Right renal pelvis (tissue), 4 donors: Measurements from ENCODE around the gene NRN1. TPM values are rescaled to one million over a fixed set of nuclear protein-coding genes. Genes with fewer than 3 reads are reported as not detected.
"Not testable (repeated sequence)": the region's sequence is repeated elsewhere in the genome, so short reads cannot be mapped to it uniquely, and the experiment has no call there.

Experiments
- DNase-seq, 4 donors: peaks; one replicate each; pipeline ENCODE4 v3.0.0-alpha.2; 2013; ENCODE audit warnings: low read depth in 4 of 4, low spot score in 3 of 4, missing footprints in 1 of 4
- polyA plus RNA-seq, 4 donors: library from polyadenylated mRNA; unstranded; fragments of 120-200 nt; gene quantifications; one replicate each; pipeline ENCODE4 v1.2.1, GENCODE V29; 2013; ENCODE audit not compliant: insufficient read length in 4 of 4

The NRN1 gene
- polyA plus RNA-seq, 4 donors: 5.3 to 9.1 (median 6.6) TPM

DNA sequence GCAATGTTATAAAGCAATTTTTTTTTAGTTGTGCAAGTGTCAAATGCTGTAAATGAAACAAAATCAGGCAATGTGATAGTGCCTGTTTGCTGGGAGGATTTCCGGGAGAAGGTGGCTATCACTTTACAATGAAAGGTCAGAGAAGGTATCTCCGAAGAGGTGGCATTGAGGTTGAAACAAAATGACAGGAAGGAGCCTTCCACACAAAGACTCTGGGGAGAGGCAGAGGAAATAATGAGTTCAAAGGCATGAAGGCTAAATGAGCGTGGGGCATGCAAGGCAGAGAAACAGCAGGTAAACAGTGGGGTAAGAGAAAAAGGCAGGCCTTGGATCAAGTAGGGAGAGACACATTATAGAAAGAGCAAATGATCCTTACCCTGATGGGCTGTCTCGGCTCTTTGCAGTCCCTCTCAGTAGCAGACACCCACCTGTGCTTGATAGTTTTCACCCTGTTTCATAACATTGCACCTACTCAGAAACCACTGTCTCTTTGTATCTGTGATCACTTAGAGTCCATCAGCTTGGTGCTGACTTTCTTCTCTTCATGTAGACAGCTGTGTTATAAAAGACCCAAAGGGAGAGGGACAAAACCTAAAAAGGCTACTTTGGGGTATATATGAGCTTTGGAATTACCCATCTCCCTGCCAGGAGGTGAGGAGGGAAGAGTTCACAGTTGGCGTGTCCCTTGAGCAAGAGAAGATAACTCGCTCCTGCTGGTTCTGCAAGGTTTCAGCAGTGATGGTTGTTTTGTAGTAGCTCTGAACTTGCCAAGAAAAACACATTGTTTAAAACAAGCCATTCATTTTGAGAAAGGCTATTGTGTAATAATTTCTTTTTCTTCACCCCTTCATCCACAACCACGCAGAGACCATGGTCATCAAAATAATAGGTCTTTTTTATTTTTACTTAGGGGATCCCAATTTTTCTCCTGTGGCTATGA is 22.3 kb downstream of the NRN1 start:
- DNase-seq: no peak

GRCh38 chr6:5981126-5982026 is 25.3 kb downstream of the NRN1 start:
- no peak for DNase-seq

DNA sequence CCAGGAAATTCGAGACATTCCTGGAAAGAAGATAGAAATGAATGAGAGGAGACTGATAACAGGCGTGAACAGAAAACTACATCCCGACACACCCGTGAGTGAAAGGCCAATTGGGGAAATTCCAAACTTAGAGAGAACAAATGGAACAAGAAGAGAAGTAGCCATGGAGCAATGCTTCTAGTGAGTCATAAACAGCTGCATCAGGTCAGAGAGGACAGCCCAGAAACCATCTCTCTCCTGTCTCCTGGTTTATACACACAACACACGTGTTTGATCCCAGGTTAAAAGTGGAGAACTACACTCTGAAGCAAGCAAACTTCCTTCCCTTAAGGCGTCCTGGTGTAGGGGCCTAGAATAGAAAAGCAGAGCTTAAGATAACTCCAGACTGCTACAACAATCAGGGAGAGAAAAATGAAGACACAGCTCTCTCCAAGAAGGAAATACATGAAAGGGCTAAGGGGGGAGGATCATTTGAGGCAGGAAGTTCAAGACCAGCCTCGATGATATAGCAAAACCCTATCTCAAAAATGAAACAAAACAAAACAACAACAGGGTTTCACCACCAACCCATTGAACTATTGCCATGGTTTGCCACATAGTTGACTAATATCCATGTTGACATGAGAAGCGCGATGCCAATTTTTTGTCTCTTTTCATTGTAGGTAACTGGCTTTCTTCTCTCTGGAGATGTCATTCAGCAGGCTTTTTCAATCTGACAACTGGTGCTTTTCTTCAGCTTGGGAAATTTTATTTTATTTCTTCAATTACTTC is 26.9 kb downstream of the NRN1 start:
- DNase-seq: no peak

GRCh38 chr6:5976811-5977210 is 29.9 kb downstream of the NRN1 start:
- no peak for DNase-seq

DNA sequence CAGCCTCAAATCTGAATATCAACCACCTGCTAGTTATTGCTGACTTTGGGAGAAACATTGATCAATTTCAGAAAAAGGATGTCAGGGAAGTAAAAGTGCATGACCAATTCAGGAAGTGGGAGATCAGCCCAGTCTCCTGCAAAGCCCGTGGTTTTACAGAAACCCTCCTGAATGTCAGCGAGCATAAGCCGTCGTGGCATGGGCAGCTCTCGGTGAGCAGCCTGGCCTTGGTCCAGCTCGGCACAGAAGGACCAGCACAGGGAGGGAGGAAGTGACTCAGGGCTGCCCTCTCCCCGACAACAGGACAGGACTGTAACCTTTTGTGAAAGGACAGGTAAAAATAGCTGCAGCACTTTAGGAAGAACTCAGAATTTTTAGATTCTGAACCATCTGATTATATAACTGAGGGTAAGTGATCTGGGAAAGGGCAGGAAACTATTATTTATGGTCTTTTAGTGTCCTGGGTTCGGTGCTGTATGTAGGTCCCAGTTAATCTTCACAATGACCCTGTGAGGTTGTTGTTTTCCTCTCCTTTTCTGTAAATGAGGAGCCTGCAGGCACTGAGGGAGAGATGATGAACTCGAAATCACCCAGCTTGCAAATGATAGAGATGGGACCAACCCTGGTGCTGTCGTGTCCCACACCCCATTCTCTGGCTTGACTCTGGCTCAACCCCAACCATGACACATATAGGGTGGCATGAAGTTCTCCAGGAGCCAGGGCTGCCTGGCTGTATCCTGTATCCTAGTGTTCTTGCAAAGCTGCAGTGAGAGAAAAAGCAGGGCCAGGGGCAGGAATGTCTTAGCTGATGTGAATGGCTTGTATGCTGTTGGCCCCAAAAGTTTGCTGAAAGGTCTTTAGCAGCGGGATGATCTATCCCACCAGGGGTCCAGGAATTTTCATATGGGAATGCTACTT is 37.6 kb downstream of the NRN1 start:
- no peak for DNase-seq

- not testable (repeated sequence) for DNase-seq
Measured at GRCh38 chr6:5968036-5968435, 38.7 kb downstream of the NRN1 start.

DNA sequence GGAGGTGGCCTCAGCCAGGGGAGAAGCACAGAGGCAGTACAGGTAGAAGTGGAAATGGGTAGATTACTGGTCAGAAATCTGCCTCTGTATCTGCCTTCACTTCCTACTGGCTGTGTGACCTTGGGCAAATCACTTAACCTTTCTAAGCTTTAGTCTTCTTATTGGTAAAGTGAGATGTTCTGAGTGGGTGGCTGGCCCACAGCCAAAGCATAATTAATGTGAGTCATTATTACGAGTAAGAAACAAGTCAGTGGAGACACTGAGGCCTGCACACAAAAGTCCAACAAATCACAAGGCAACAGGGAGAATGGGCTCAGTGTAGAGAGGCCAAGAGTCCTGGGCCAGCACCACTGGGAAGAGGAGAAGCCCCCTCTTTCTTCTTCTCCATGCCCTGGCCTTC is 39.1 kb downstream of the NRN1 start:
- DNase-seq: no peak

DNA sequence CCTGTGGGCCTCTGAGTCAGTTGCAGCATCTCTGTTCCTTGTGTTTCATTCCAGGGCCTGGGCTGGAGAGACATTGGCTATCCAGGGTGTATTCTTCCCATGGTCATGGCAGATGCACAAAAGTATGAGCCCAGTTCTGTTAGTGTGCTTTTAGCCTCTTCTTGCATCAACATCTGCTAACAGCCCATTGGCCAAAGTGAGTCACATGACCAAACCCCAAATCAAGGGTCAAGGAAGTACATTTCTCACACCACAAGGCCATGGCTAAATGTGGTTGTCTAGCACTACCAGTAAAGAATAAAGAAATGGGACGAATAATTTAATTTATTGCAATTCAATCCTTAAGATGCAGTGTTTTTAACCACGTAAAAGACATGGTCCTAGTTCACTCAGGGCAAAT is 43.9 kb downstream of the NRN1 start:
- DNase-seq: no peak

- DNase-seq: no peak
Measured at GRCh38 chr6:5961836-5962235, 44.9 kb downstream of the NRN1 start.

DNA sequence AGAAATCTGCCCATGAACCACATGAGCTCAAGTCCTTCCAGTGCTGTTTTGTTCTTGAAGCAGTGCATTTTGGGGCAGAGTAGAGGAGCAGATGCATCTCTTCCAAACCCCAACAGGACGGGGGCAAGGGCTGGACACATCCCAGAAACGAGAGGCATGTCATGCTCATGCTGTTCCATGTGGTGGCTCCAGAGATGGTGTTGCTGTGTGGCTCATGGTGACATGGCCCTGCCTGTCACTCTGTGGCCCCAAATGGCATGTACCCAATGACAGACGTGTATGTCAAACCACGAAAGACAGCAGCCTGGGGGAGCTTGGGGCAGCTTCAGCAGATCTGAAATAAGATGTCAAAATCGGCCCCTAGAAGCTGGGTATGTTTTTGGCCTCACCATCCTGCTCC is 46.3 kb downstream of the NRN1 start:
- no peak for DNase-seq

- no peak for DNase-seq
Measured at GRCh38 chr6:5958921-5959320, 47.8 kb downstream of the NRN1 start.

DNA sequence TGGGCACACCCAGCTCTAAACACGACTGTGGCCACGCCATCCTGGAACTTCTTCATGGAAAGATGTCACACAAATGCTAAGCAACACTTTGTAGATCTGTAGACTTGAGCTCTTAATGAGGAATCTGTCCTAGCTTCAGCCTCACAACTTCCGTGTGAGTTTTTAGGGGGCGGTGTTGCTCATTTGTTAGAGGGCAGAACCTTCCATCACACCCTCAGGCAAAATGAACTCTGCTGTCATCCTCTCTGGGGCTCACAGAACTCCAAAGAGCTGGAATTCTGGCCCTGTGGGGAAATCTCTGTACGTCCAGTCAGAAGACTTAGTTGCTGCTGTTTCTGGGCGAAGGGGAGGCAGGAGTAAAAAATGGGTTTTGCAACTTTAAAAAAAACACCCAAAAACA is 49.8 kb downstream of the NRN1 start:
- DNase-seq: no peak

DNA sequence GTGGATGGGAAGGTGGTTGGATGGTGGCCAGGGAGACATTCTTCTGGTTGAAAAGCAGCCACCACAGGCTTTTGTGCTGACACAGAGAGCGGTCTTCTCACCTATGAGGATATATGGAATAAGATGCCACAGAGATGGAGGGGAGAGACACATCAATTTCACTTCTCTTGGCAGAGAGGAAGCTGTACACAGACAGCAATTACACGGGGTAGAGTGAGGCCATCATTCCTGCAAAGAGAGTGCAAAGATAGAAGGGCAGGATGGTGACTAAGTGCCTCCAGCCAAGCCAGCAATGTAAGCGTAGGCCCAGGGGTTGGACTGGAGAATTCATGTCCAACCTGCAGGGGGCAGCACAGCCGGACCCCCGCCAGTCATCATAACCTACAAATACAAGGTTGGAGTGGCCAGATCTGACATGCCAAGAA is 56.4 kb downstream of the NRN1 start:
- DNase-seq: no peak
